ENCODE results near the gene MYLK.

Gene MYLK

DNA sequence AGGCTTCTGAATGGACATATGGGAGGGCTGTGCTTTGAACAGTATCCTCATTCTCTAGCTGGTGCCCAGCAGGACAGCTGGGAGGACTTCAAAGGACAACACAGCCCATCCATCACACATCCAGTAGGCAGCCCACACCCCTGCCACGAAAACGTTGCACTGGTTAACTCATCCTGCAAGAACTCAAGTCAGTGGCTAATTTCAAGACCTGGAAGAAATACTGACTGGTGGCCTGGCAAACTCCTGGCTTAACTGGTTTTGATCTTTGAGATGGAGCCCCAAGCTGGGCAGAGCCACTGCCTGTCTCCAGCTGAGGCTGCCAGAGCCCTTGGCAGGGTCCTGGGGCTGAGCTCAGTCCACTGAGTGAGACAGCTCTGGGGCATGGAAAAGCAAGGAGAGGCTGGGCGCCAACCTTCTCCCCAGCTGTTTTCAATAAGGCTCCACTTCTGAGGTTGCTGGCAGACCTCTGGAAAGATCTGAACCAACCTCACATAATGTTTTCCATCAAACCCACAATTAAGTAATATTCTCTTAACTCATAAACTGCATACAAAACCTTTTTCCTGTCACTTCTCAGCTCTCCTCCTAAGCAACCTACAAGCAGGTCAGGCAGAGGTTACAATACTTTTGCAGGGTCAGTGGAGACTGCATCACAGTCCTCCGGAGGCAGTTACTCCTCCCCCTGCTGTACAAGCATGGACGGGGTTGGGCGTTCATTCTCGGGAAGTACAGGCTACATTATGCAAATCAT lies 110.3 kb downstream of the MYLK start:
- no peak overlapping the region for H3K4me3 ChIP-seq (replicated peaks in 1 of 2; ENCODE audit: low read depth in 2 of 2, low read length in 2 of 2)
- DNase-seq (ENCODE audit: low read depth in 2 of 2), result peak in 1 of 2 donors; percentile 66
- TF ChIP-seq, protein P1, sequence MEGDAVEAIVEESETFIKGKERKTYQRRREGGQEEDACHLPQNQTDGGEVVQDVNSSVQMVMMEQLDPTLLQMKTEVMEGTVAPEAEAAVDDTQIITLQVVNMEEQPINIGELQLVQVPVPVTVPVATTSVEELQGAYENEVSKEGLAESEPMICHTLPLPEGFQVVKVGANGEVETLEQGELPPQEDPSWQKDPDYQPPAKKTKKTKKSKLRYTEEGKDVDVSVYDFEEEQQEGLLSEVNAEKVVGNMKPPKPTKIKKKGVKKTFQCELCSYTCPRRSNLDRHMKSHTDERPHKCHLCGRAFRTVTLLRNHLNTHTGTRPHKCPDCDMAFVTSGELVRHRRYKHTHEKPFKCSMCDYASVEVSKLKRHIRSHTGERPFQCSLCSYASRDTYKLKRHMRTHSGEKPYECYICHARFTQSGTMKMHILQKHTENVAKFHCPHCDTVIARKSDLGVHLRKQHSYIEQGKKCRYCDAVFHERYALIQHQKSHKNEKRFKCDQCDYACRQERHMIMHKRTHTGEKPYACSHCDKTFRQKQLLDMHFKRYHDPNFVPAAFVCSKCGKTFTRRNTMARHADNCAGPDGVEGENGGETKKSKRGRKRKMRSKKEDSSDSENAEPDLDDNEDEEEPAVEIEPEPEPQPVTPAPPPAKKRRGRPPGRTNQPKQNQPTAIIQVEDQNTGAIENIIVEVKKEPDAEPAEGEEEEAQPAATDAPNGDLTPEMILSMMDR (IDR thresholded peaks at IDR 0.05; ENCODE audit: low read depth, low read length), result no peak

DNA sequence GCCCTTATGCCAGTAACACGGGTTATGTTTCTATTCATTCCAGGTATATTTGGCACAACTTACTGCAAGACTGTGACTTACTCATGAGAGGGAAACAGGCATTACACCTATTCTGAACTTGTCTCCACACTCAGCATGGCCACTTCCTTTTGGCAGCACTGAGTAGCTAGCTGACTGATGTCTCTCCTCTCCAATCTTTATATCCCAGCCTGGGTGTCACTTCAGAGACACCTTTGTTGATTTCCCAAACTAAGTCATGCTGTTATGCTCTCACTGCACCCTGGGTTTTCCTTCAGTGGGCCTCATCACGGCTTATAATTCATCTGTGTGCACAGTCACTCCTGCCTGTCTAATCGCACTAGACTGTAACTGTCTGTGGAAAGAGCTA lies 114.8 kb downstream of the MYLK start:
- TF ChIP-seq, protein P1 (IDR thresholded peaks at IDR 0.05; ENCODE audit: low read depth, low read length), result no peak
- H3K4me3 ChIP-seq (replicated peaks in 1 of 2; ENCODE audit: low read depth in 2 of 2, low read length in 2 of 2), result no peak overlapping the region
- no peak for DNase-seq (ENCODE audit: low read depth in 2 of 2)

DNA sequence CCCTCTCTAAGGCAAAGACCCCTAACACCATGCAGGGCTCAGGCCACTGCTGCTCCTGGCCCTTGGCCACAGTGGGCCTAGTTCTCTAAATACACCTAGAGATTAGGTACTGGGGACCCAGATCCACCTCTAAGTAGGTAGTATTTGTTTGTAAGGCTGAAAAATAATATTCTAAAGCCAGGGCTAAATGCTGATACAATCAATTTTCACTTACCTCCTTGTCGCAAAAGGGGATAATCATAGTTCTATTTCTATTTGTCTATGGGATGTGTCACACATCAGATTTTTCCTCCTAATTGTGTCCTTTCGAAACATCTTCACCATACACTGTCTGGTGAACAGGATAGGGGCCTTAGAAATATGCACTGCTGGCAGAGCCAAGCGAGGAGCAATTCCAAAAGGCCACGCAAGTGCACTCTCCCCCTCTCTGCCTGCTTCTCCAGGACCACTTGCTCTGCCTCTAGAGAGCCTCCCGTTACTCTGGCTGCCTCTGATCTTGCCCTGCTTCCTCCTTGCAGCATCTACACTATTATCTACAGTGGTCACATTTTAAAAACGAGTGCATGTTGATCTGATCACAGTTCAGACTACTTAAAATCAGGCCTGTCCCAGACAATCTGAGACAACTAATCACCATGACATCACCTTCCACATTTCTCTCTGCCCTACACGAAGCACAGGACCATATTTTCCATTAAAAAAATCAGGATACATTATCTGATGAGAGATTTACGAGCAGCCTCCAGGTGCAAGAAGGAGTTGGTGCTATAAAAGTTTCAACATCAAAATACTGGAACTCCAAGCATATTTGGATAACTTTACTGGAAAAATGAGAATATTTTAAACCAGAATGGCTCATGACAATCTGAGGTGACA lies 115.4 kb downstream of the MYLK start:
- no peak overlapping the region for H3K4me3 ChIP-seq (replicated peaks in 1 of 2; ENCODE audit: low read depth in 2 of 2, low read length in 2 of 2)
- TF ChIP-seq, protein P1 (IDR thresholded peaks at IDR 0.05; ENCODE audit: low read depth, low read length), result no peak
- no peak for DNase-seq (ENCODE audit: low read depth in 2 of 2)

DNA sequence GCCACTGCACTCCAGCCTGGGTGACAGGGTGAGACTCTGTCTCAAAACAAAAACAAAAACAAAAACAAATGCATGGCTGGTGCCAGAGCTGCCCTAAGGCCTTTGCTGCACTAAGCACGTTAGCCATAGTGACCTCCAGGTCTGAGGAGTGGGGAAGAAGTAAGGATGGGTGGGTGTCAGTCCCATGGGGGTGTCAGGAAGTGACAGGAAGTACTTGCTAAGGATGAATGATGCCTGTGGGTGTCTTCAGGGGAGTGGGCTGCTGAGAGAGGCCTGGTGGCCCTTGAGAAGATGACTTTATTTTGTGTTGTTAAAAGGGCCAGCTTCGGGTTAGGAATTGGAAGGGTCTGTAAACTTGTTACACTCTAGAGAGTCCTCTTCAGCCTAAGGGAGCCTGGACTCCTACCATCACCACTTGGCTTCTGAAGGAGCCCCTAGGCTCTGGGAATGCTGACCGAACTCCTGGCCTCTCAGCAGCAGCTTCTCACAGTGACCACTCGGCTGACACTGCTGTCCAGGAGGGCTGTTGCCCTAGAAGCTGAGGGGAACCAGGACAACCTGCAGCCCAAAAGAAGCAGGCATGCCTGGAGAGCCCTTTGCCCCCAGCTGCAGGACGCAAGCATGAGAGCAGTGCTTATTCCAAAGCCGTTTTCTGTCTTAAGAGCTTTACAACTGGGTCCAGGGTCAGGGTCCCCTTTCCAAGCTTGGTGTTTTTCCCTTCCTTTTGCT lies 116.4 kb downstream of the MYLK start:
- TF ChIP-seq, protein P1 (IDR thresholded peaks at IDR 0.05; ENCODE audit: low read depth, low read length), result no peak
- no peak overlapping the region for H3K4me3 ChIP-seq (replicated peaks in 1 of 2; ENCODE audit: low read depth in 2 of 2, low read length in 2 of 2)
- DNase-seq (ENCODE audit: low read depth in 2 of 2), result no peak

DNA sequence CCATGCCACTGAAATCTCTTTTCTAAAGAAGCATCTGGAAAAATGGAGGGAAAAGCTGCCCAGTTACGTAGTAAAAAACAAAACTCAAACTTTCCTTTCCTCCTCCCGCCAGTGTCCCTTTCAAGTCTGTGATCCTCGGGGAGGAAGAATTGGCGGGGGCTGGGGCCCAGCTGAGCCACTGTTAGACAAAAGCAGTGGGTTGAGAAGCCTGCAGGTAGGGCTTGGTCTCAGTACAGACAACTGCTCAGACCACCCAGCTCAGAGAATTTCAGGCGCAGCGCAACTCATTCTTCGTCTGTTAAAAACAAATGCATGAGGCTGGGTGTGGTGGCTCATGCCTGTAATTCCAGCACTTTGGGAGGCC lies 117.1 kb downstream of the MYLK start:
- no peak overlapping the region for H3K4me3 ChIP-seq (replicated peaks in 1 of 2; ENCODE audit: low read depth in 2 of 2, low read length in 2 of 2)
- no peak for DNase-seq (ENCODE audit: low read depth in 2 of 2)
- TF ChIP-seq, protein P1 (IDR thresholded peaks at IDR 0.05; ENCODE audit: low read depth, low read length), result no peak

DNA sequence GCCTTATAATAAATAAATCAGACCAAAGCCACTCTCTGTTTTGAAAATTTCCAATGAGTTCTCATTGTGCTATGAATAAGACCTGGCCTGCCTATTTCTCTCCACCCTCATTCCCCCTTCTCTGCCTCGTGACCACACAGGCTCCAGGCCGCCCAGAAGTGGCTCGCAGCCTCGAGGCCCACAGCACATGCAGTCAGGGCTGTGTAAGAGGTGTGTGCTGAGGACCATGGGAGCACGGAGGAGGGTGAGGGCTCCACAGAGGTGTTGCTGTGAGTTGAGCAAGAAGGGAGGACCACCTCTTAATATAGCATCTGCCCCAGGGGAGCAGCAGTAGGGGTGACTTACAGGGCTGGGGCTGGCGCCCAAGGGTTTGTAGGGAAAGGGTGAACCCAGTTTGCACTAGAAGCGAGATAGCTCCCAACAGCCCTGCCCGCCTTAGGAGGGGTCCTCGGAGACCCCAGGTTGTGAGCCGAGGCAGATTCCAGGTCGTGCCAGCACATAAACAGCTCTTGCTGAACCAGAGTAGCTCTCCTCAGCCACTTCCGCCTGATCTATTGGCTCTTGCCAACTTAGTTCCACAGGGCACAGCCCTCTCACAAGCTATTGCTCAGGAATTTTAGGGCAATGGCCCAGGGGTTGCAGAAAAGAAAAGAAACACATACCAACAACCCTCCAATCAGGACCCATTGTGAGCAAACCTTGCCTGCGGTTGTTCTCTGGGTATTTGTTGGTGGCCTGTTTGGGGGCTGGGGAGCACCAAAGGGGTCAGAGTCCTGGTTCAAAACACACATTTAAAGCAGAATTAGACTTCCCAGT lies 117.7 kb downstream of the MYLK start:
- no peak overlapping the region for H3K4me3 ChIP-seq (replicated peaks in 1 of 2; ENCODE audit: low read depth in 2 of 2, low read length in 2 of 2)
- TF ChIP-seq, protein P1 (IDR thresholded peaks at IDR 0.05; ENCODE audit: low read depth, low read length), result no peak
- no peak for DNase-seq (ENCODE audit: low read depth in 2 of 2)

Data from cardiac fibroblast (primary cell).